Neural progenitor cell (in vitro differentiated cells): ENCODE data around the gene SMCP.

Experiments
- CTCF ChIP-seq: fragments of 200-600 bp; sonication (generic); IDR thresholded peaks from 2 replicates; pipeline ENCODE4 v1.5.1; 2017; ENCODE audit warnings: antibody characterized with exemption, mild to moderate bottlenecking
- EZH2 ChIP-seq: fragments of 200-600 bp; sonication (generic); IDR thresholded peaks from 2 replicates; pipeline ENCODE4 v1.6.1; 2017; ENCODE audit warnings: antibody characterized with exemption, mild to moderate bottlenecking, moderate library complexity

GRCh38 chr1:152899027-152899426 is 20.9 kb downstream of the SMCP start:
- TF ChIP-seq EZH2 (no peak), CTCF (no peak)
